DND-41 (cell line): ENCODE measurements around the gene ST8SIA4.

ENCODE experiments used
- EZH2 ChIP-seq: IDR thresholded peaks from 3 replicates; pipeline ENCODE4 v1.6.1; 2012; ENCODE audit warnings: borderline replicate concordance, low read depth, mild to moderate bottlenecking, moderate library complexity, low read length, inconsistent platforms; ENCODE audit not compliant: severe bottlenecking
- TF ChIP-seq, protein P1 (sequence below): IDR thresholded peaks from 2 replicates; pipeline ENCODE4 v1.5.1; 2012; ENCODE audit warnings: borderline replicate concordance, low read length, moderate library complexity, mild to moderate bottlenecking; ENCODE audit not compliant: poor library complexity, severe bottlenecking; ENCODE audit errors: extremely low read depth

DNA sequence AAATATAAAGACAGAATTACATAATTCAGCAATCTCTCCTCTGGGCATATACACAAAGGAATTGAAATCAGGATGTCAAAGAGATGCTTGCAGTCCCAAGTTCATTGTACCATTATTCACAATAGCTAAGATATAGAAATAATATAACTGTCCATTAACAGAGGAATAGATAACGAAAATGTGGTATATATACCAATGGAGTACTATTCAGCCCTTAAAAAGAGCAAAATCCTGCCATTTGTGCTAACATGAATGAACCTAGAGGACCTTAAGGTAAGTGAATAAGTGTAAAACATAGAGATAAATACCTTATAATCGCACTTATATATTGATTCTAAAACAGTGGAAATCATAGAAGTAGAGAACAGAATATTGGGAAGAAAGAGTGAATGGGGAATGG, 7.0 kb downstream of the ST8SIA4 start:
- TF ChIP-seq, protein P1, sequence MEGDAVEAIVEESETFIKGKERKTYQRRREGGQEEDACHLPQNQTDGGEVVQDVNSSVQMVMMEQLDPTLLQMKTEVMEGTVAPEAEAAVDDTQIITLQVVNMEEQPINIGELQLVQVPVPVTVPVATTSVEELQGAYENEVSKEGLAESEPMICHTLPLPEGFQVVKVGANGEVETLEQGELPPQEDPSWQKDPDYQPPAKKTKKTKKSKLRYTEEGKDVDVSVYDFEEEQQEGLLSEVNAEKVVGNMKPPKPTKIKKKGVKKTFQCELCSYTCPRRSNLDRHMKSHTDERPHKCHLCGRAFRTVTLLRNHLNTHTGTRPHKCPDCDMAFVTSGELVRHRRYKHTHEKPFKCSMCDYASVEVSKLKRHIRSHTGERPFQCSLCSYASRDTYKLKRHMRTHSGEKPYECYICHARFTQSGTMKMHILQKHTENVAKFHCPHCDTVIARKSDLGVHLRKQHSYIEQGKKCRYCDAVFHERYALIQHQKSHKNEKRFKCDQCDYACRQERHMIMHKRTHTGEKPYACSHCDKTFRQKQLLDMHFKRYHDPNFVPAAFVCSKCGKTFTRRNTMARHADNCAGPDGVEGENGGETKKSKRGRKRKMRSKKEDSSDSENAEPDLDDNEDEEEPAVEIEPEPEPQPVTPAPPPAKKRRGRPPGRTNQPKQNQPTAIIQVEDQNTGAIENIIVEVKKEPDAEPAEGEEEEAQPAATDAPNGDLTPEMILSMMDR, result no peak
- no peak for TF ChIP-seq EZH2
